Measurements from ENCODE around the gene SEC22C. TPM values are rescaled to one million over a fixed set of nuclear protein-coding genes. Genes with fewer than 3 reads are reported as not detected.

Gene SEC22C
- total and polyA plus RNA-seq, 2 of the 4 experiments (the other 2 are of a cell fraction), result 24.0 to 43.9 TPM

DNA sequence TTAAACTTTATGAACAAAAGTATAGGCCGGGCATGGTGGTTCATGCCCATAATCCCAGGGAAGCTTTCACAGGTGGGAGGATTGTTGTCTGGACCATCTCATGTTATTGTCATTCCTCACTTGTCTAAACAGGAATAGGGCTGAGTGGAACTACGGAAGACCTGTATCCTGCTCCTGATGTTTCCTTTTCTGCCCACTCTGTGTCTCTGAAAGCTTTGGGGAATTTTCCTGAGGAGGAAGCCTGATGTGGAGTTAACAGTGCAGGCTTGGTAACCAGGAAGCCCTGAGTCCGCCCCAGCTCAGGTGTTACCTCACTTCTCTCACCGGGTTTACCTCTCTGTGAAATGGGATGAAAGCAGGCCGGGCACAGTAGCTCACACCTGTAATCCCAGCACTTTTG lies 6.9 kb upstream of the SEC22C start:
- TF ChIP-seq FOS (IDR thresholded peaks at IDR 0.05; ENCODE audit: low read depth, low read length) (no peak), SMC3 (IDR thresholded peaks at IDR 0.05; ENCODE audit: low read depth, low read length) (no peak), CEBPB (IDR thresholded peaks at IDR 0.05; ENCODE audit: low read depth, low read length) (no peak), NFE2L2 (IDR thresholded peaks at IDR 0.05; ENCODE audit: low read depth, low read length) (no peak)
- TF ChIP-seq, protein P1, sequence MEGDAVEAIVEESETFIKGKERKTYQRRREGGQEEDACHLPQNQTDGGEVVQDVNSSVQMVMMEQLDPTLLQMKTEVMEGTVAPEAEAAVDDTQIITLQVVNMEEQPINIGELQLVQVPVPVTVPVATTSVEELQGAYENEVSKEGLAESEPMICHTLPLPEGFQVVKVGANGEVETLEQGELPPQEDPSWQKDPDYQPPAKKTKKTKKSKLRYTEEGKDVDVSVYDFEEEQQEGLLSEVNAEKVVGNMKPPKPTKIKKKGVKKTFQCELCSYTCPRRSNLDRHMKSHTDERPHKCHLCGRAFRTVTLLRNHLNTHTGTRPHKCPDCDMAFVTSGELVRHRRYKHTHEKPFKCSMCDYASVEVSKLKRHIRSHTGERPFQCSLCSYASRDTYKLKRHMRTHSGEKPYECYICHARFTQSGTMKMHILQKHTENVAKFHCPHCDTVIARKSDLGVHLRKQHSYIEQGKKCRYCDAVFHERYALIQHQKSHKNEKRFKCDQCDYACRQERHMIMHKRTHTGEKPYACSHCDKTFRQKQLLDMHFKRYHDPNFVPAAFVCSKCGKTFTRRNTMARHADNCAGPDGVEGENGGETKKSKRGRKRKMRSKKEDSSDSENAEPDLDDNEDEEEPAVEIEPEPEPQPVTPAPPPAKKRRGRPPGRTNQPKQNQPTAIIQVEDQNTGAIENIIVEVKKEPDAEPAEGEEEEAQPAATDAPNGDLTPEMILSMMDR (conservative IDR thresholded peaks at IDR 0.05; ENCODE audit: low read depth, low read length), result no peak
- TF ChIP-seq, protein P2, sequence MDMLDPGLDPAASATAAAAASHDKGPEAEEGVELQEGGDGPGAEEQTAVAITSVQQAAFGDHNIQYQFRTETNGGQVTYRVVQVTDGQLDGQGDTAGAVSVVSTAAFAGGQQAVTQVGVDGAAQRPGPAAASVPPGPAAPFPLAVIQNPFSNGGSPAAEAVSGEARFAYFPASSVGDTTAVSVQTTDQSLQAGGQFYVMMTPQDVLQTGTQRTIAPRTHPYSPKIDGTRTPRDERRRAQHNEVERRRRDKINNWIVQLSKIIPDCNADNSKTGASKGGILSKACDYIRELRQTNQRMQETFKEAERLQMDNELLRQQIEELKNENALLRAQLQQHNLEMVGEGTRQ (IDR thresholded peaks at IDR 0.05; ENCODE audit: low read depth, low read length), result no peak
- no peak overlapping the region for H2BK20ac ChIP-seq (ENCODE audit: low read depth, low read length)
- H3K4ac ChIP-seq (ENCODE audit: low read depth, low read length), result no peak overlapping the region
- H3K18ac ChIP-seq (ENCODE audit: low read depth, low read length), result no peak overlapping the region
- H3K56ac ChIP-seq (ENCODE audit: extremely low read depth, insufficient read depth, low read length), result no peak overlapping the region
- H3K27ac ChIP-seq (ENCODE audit: insufficient read depth, low read length), result no peak overlapping the region
- H2BK5ac ChIP-seq (ENCODE audit: low read depth, low read length, poor library complexity, severe bottlenecking), result no peak overlapping the region
- H2BK15ac ChIP-seq (ENCODE audit: low read depth, low read length), result no peak overlapping the region
- no peak overlapping the region for H3K9ac ChIP-seq (ENCODE audit: low read depth, low read length)
- H2AK5ac ChIP-seq (ENCODE audit: low read depth, low read length), result no peak overlapping the region
- no peaks in the 10 kb centered on the region for H3K9me3 ChIP-seq (ENCODE audit: control insufficient read depth, insufficient read depth, low read length)
- no peak overlapping the region for H2AK9ac ChIP-seq (replicated peaks; ENCODE audit: low read depth, low read length, poor library complexity)
- POLR2A ChIA-PET (ENCODE audit: unreplicated experiment), result no interaction called here
- dilution Hi-C loops (cut with HindIII; ENCODE audit: low sequenced_read_pairs, unreplicated experiment), result no loop called here
- no TSS peak for BruUV-seq (replicated peaks)
- no peak overlapping the region for H3K23ac ChIP-seq (ENCODE audit: low read depth, low read length)
- DNase-seq (no peak), ATAC-seq (ENCODE audit: low read depth) (no peak)
- no peak overlapping the region for H2AFZ ChIP-seq (replicated peaks; ENCODE audit: low read length, poor library complexity)
- H4K91ac ChIP-seq (ENCODE audit: insufficient read depth, low read depth, low read length), result no peak overlapping the region
- H3K36me3 ChIP-seq (ENCODE audit: control insufficient read depth, insufficient read depth, low read length), result peaks cover 2% of the 10 kb centered on the region; the same call in 1 of the 2 replicates
- H4K5ac ChIP-seq (ENCODE audit: low read depth, low read length), result no peak overlapping the region
- H4K8ac ChIP-seq (ENCODE audit: low read depth in 2 of 2, low read length in 2 of 2), result no peak overlapping the region
- H3K4me3 ChIP-seq (ENCODE audit: insufficient read depth, low read depth, low read length), result no peak overlapping the region
- H3K79me1 ChIP-seq (ENCODE audit: low read depth in 1 of 2, low read length in 2 of 2), result peaks cover 17 to 19% of the 10 kb centered on the region in 2 experiments
- intact Hi-C loops (cut with micrococcal nuclease), result no loop called here
- peaks cover 6% of the 10 kb centered on the region for H3K4me1 ChIP-seq (ENCODE audit: control insufficient read depth, insufficient read depth, low read length)
- H3K4me2 ChIP-seq (ENCODE audit: low read depth, low read length), result no peak overlapping the region
- no peak overlapping the region for H2BK120ac ChIP-seq (ENCODE audit: low read depth, low read length)
- H3K9me1 ChIP-seq (ENCODE audit: insufficient read depth, low read length), result peaks cover 9% of the 10 kb centered on the region
- 0 out of 2 replicates have a peak, but pooled peaks cover 3% of the 10 kb centered on the region for H4K20me1 ChIP-seq (ENCODE audit: insufficient read depth, low read length)
- no peak overlapping the region for H3K14ac ChIP-seq (replicated peaks; ENCODE audit: low read depth, low read length)
- WGBS, 2 experiments (ENCODE audit: extremely low coverage in 2 of 2, insufficient read length in 1 of 2), result no CpG with 5 or more reads among the region's 5 CpGs
- CTCF ChIA-PET, result no interaction called here
- H3K27me3 ChIP-seq (ENCODE audit: control insufficient read depth, insufficient read depth, low read length), result no peaks in the 10 kb centered on the region
- in situ Hi-C loops (cut with MboI; ENCODE audit: low sequenced_read_pairs), result no loop called here

Measured in IMR-90 (cell line).